HT1080 (cell line): ENCODE measurements around the gene INO80D. TPM values are rescaled to one million over a fixed set of nuclear protein-coding genes. Genes with fewer than 3 reads are reported as not detected.
"Not testable (repeated sequence)": the region's sequence is repeated elsewhere in the genome, so short reads cannot be mapped to it uniquely, and the experiment has no call there.

Experiments used
- DNase-seq: peaks from one replicate; pipeline ENCODE4 v3.0.0-alpha.2; 2015; ENCODE audit warnings: low read depth
- total RNA-seq: library from RNA; depleted of rRNA; stranded (reverse); fragments of >200 nt; shearing (Covaris generic); gene quantifications from 2 replicates; pipeline ENCODE4 v1.2.3, GENCODE V29; 2014

Gene INO80D
- total RNA-seq, 1 experiment from 2014 or later: 5.3 TPM

DNA sequence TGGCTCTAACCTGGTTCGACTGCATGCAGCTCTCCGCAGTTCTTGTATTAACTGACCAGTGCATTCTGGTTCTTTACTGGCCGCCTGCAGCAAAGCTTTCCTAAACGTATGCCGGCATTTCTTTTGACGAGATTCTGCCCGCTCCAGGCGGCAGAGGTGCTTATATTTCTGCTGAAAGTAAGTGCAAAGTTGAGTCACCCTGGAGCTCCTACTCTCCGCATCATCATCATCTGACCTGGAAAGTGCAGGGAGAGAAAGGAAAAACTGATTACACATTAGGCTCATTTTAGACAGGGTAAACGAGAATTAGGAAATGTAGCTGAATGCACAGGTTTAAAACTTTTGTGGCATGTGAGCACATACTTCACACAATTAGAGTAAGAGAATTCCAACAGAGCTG is 57.9 kb downstream of the INO80D start:
- DNase-seq: no peak

- no peak for DNase-seq
Measured at GRCh38 chr2:206023183-206023582, 62.8 kb downstream of the INO80D start.

DNA sequence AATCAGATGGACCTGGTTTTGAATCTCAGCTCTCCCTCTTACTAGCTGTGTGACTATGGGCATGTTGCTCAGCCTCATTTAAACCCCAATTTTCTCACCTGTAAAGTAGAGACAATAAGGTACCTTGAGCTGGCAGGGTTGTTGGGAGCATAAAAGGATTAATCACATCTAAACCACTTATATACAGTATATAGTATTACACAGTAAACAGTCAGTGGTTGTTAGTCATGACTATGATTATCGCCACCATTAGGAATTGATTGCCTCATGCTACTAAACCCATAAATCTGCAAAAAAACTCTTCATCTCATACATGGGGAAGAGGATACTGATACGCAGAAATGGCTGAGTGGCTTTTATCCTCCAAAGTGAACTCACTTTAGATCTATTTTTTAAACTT is 65.8 kb downstream of the INO80D start:
- DNase-seq: no peak

GRCh38 chr2:206015746-206016145 is 70.2 kb downstream of the INO80D start:
- DNase-seq: not testable (repeated sequence)

DNA sequence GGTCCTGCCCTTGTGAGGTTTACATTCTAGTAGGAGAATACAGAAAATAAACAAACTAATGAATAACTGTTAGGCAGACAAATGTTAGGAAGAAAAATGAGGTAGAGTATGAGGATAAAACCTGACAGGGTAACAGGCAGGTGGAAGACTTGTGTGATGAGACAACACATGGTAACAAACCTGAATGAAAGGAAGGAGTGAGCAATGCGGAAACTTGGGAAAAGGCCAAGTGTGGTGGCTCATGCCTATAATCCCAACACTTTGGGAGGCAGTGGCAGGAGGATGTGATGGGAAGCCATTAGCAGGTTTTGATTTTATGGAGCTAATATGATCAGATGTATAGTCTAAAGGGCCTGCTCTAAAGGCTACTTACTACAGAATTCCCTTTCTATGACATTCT is 74.2 kb downstream of the INO80D start:
- DNase-seq: peak; percentile 47

GRCh38 chr2:206011018-206011614 is 74.9 kb downstream of the INO80D start:
- no peak for DNase-seq

DNA sequence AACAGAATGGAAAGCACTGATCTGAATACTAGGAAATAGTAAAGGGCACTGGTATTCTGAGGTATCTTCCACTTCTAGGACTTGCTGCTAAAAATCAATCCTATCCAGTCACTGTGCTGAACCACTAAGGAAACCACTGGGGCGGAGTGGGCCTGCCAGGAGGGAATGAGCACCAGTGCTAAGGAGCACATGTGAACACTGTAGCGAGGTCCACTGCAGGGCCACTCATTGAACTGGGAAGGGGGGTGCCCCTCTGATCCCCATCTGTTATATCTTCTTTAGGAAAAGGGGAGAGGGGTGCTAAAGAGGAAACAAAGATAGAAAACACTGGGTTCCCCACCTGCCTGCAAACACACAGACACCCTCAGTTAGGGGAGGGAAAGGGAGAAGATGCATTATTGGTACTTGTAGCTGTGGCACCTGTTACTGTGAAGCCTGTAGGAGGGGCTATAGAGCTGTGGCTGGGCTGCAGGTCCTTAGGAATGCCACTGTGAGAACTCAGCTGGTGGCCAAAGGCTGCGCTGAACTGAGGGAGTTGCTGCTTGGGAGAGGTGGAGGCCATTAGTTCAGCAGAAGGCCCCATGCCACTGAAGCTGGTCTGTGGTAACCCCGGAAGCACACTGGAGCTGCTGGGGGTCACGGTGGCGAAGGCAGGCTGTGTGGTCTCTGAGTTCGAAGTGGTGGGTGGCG is 81.8 kb downstream of the INO80D start:
- peak; percentile 18 for DNase-seq

DNA sequence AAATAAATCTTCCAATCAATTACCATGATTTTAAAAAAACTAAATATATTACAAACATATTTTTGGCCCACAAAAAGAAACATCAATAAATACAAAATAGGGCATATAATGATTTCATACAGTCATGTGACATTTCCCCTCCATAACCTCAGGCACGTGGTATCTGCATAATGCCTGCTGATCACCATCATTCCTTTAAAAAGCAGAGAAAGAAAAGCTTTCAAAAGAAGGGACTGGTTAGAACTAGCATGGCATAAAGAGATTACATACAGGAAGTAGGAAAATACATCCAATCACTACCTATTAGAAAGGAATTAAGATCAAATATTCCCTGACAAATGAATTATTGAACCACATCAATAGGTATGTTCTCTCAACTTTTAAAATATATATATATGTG is 83.5 kb downstream of the INO80D start:
- no peak for DNase-seq

DNA sequence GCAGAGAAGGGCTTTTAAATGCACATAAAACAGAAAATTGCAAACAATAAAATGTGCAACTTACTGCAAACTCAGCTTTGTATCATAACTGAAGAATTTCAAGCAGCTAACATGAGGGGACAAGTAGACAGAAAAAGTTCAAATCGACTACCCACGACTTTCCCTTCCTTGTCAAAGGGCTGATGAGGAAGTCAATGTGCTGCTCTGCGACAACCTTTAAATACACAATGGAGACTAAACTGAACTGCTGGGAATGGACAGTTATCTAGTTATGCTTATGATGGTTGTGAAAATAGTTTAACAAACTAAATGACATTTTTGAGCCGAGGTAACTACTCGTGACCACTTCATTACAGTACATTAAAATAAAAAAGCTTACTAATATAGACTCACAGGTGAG is 84.1 kb downstream of the INO80D start:
- DNase-seq: no peak

- DNase-seq: no peak
Measured at GRCh38 chr2:206000776-206001175, 85.2 kb downstream of the INO80D start.

- DNase-seq: no peak
Measured at GRCh38 chr2:205998583-205998982, 87.4 kb downstream of the INO80D start.

GRCh38 chr2:205996161-205996560 is 89.8 kb downstream of the INO80D start:
- DNase-seq: no peak

GRCh38 chr2:205995260-205995659 is 90.7 kb downstream of the INO80D start:
- no peak for DNase-seq

DNA sequence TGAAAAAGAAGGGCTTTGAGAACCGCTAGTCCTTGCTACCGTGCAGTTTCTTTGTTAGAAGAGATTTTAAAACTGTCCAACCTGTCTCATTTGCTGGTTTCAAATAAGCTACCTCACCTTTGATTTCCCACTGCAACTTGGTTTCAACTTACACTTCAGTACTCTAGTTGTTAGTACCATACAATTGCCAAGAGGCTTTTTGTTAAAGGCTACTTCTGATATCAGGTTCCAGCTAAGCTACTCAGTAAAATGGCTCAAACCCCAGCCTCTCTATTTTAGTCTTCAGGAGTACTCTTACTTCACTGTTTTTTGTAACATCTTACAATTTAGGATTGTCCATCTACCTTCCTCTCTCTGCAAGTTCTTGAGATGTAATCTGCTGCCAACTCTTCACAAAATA is 91.6 kb downstream of the INO80D start:
- no peak for DNase-seq

- no peak for DNase-seq
Measured at GRCh38 chr2:205990104-205990503, 95.9 kb downstream of the INO80D start.

DNA sequence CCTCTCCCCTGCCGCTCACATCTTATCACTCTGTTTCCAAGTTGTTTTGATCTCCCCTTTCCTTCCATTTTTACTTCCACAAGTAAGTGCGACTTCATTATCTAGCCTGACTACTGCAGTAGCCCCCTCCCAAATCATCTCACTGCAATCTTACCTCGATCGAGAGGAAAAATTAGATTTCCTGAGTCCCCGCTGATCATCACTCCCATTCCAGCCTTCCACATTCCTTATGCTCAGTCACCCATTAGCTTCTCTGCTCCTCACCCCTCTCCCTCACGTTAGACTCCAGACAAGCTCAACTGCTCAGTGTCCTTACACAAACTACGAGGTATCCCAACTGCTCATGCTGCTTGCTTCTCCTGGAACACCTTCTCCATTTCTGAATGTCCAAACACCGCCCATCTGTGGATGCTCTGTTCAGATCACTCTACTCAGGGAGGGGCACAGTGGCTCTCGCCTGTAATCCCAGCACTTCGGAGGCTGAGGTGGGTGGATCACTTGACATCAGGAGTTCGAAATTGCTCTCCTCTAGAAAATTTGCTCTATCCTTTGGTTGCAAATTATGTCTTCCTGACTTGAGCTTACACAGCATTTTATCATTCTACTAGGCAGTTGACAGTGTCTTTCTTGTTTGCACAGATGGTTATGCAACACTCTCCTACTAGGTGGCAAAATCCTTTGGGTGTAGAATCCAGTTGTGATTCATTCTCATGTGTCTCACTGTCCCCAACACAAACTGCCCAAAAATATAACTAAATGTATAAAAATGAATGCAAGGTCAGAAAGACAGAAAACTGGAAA is 96.5 kb downstream of the INO80D start:
- no peak for DNase-seq

GRCh38 chr2:205988681-205989080 is 97.3 kb downstream of the INO80D start:
- not testable (repeated sequence) for DNase-seq

DNA sequence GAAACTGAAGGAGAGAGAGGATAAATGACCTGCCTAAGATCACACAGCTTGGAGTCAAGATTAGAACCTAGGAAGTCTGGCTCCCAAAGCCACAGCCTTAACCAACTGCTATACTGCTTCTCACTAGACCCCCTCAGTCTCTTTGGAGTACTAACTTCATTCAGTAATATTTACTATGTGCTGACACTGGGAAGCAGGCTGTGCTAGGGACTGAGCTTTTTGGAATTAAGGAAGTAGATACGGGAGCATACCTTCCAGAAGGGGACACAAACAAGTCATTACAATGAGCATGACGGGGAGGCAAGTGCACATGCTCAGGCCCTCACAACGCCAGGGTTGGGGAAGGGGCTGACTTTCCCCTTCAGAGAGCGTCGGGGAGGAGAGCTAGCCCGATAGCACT is 97.7 kb downstream of the INO80D start:
- DNase-seq: no peak

DNA sequence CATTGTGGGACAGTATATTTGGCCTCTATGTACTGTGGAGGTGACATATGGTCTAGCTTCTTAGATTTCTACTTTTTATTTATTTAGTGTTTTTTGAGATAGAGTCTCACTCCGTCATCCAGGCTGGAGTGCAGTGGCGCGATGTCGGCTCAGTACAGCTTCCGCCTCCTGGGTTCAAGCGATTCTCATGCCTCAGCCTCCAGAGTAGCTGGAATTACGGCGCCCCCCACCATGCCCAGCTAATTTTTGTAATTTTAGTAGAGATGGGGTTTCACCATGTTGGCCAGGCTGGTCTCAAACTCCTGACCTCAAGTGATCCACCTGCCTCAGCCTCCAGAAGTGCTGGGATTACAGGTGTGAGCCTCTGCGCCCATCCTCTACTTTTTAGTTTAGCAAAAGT is 99.6 kb downstream of the INO80D start:
- DNase-seq: not testable (repeated sequence)

- DNase-seq: no peak
Measured at GRCh38 chr2:205984381-205984780, 101.6 kb downstream of the INO80D start.

GRCh38 chr2:205982776-205983327 is 103.1 kb downstream of the INO80D start:
- DNase-seq: no peak

DNA sequence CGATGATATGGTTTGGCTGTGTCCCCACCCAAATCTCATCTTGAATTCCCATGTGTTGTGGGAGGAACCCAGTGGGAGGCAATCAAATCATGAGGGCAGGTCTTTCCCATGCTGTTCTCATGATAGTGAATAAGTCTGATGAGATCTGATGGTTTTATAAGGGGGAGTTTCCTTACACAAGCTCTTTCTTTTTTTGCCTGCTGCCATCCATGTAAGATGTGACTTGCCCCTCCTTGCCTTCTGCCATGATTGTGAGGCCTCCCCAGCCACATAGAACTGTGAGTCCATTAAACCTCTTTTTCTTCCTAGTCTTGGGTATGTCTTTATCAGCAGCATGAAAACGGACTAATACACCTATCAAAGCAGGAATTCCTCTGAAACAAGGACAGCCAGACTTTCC is 107.2 kb downstream of the INO80D start:
- not testable (repeated sequence) for DNase-seq
